ENCODE measurements around the gene SOX4.

The SOX4 gene

DNA sequence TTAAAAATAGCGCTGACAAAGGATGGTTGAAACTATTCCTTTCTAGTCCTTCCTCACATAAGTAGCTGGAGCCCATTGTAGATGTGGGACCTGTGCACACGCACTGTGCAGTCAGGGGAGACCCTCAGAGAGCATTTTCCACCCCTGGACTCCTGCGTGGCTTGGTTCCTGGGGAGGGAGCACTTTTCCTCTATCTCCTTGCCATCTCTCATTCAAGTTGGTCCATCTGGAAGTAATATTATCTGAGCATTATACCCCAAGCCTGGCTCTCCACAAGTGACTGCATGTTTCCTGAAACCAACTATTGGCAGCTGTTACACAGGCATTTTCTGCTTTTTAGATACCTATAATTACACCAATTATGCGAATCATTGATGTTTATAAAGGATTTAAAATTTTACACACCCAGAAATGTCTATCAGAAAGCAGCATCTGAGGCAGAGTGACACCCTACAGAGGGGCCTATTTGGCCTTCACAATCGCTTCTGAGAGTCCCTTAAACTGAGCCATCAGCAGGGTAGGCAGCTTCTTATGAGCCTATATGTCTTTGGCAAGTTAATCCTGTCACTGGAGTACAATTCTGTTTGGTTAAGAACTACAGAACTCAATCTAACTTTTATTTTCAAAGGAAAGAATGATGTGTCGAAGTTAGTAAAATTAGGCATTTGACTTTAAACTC, 18.7 kb downstream of the SOX4 start:
- DNase-seq (ENCODE audit: low spot score): no peak
- no peak for FAIRE-seq

DNA sequence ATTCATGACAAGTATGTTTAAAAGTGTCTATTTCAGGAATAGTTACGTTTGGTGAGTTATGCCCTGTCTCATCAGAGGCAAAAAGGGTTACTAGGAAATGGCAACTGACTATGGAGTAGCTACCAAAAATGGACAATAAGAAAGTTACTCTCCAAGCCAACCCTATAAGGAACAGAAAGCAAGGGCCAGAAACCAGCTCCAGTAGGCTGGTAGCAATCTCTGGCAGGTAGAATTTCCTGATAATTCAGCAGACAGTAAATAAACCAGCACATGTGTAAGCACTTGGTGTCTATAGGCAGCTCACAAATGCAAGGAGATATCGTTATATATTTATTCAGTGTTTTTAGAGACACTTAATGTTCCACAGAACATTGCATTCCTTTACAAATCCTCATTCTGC, 20.3 kb downstream of the SOX4 start:
- FAIRE-seq (no peak), DNase-seq (ENCODE audit: low spot score) (no peak)

DNA sequence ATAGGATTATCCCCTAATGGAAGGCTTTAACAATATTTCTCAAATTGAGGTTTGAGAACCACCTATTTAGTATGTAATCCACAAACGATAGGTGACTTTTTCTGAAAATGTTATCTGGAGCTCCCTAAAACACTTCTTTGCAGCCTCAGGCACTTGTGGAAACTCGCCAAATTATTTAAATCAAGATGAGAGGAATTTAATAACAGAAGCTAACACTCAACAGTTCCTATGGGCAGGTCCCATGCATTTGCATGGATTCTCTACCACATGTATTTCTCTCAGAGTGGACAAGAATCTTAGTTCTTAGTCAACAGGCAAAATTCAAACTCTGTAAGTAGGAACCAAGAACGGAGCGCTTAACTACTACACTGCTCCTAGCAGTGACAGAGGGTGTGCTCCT, 20.7 kb downstream of the SOX4 start:
- no peak for FAIRE-seq
- no peak for DNase-seq (ENCODE audit: low spot score)

DNA sequence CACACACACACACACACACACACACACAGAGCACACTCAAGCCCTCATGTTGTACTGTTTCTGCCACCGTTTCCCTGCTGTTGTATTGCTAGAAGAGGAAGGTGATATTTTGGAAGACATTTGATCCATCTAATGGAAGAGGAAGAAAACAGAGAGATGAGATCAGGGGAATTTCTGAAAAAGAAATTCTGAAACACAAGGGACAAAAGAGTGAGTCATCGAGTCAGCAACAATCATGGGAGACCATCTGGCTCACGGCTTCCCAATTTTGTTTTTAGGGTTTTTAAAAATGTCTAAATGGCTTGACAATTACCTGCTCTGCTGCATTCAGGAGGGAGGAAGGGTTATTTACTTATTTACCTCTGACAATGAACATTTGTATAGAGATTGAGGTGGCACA, 22.0 kb downstream of the SOX4 start:
- FAIRE-seq: no peak
- DNase-seq (ENCODE audit: low spot score): peak; percentile 17

DNA sequence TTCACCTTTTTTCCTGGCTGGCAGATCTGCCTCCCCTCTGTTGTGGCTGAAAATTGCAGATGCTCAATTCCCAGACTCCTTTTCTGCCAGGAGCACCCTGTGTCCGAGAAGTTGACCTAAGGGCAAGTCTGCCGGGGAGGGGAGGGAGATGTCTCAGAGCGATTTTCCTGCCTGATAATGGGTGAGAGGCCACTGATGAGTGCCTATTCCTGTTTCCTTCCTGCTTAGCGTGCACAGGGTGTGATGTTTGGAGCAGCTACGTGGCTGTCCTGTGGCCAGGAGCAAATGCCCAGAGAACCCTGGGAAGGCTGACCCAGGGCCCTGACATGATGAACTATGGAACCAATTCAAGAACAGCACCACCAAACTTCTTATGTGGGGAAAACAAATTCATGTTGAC, 22.5 kb downstream of the SOX4 start:
- FAIRE-seq: no peak
- no peak for DNase-seq (ENCODE audit: low spot score)

DNA sequence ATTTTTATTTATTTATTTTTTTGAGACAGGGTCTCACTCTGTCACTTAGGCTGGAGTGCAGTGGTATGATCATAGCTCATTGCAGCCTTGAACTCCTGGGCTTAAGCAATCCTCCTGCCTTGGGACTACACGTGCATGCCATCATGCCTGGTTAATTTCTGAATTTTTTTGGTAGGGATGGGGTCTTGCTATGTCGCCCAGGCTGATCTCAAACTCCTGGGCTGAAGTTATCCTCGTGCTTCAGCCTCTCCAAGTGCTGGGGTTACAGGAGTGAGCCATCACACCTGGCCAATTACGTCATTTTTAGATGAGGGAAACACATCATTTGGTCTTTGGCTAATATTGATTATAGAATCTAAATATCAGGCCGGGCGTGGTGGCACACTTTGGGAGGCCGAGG, 32.1 kb downstream of the SOX4 start:
- FAIRE-seq (no peak), DNase-seq (ENCODE audit: low spot score) (no peak)

DNA sequence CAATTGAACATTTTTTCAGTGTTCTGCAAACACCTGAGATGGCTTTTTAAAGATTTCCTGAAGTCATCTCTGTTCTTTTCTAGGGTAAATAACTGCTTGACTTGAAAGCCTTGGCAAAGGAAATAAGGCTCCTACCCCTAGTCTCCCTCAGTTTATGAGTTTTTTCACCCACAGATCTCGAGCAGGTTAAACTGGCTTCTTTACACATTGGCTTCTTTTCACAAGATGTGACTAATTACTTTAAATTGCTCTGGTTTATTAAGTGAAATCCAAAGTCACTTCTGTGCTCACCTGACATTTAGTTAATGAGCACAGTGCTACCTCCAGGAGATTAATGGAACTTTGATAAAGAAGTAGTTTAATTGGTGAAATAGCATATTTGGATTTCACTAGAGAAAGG, 33.2 kb downstream of the SOX4 start:
- DNase-seq (ENCODE audit: low spot score) (no peak), FAIRE-seq (no peak)

DNA sequence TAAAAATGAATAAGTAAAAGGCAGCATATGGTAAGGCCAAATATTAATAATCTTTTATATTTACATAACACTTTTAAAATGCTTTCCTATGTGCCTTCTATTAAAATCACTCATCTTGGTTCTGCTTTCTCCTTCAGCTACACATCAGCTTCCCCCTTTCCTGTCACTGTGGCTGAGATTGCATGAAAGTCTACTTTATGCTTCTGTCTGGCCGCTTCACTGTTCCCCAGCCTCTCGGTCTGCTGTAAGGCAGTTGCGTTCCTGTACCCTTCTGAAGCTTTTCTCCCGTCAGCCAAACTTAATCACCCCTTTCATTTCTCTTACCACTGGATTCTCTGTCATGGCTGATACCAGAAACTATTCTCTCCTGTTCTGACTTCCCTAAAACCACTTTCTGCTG, 34.6 kb downstream of the SOX4 start:
- FAIRE-seq (no peak), DNase-seq (ENCODE audit: low spot score) (no peak)

DNA sequence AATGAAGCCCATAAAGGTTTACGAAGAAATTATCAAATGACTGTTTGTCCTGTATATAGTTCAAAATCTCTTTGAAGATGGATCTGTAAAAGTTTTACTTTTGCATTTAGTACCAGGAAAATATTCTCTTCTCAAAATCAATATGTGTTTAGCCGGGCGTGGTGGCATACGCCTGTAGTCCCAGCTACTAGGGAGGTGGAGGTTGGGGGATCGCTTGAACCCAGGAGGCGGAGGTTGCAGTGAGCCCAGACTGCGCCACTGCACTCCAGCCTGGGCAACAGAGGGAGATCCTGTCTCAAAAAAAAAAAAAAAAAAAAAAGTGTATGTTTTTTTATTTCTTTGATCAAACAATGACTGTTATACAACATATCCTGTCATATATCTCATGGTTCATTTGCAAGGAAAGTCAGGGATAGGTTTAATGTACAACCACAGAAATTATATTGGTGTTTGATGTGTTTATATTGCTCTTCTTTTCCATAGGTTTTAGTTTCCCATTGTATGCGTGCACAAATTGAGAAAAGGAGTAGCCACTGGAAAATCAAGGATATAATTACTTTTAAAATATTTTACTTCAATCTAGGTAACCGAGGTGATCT, 40.1 kb downstream of the SOX4 start:
- DNase-seq (ENCODE audit: low spot score) (no peak), FAIRE-seq (no peak)

DNA sequence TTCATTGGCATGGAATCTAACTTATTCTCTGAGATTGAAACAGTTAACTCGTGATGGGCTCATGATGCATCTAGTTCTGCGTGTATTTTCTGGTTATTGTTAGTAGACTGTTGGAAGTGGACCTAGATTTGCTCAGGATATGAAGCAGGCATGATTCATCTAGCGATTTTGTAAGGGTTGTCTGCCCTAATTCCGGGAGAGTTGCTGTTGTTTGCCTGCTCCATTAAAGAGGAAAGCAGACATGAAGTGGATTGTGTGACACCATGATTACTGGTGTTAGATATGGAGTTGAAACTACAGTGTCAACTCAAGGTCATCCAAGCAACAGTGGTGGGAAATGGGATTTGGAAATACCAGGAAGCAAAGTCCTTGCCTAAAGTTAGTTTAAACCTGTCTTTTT, 41.0 kb downstream of the SOX4 start:
- DNase-seq (ENCODE audit: low spot score) (peak; percentile 33), FAIRE-seq (no peak)

DNA sequence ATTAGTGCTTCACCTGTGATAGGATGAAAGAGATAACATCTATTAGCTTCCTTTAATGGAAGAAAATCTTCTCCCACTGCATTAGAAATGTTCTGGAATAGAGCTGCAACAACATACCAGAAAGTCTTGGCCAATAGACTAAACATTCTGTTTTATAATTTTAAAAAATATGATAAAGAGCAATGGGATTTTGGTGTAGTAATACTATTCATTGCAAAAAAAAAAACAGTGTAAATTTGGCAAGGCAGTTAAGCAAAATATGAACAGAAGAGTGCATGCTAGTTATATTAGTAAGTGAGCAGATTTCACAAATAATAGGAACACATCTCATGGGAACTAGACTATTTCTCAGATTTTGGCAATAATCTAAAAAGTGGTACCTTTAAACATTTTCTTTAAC, 43.3 kb downstream of the SOX4 start:
- DNase-seq (ENCODE audit: low spot score): no peak
- FAIRE-seq: no peak

DNA sequence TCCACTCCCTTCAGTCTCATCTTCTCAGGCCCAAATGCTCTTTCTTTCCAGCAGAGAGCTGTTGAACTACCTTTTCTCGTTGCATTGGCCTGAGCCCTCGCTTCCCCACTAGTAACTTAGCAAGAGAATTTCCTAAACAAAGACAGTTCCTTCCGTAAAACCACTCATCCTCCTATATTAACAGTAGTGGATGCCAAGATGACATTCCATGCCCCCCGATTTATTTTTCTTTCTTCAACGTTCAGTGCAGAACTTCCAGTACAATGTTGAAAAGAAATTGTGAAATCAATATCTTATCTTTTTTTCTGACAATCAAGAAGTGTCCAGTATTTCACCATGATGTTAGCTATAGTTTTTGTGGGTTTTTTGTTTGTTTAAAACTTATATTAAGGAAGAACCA, 45.8 kb downstream of the SOX4 start:
- DNase-seq (ENCODE audit: low spot score) (no peak), FAIRE-seq (no peak)
